OCI-LY7 (cell line): Measurements from ENCODE around the gene MAP3K14. TPM values are rescaled to one million over a fixed set of nuclear protein-coding genes. Genes with fewer than 3 reads are reported as not detected.

Source experiments
- BruUV-seq: library from RNA; stranded (reverse); fragments of 400-500 nt; replicated peaks from 2 replicates; lab custom pipeline; 2021; lab: Mats Ljungman, UMichigan
- CTCF ChIA-PET: fragments of 300-600 bp; sonication (Branson Sonifier 250); formaldehyde crosslinking; loops from one replicate; lab custom pipeline; 2022; ENCODE audit warnings: antibody characterized with exemption; ENCODE audit not compliant: unreplicated experiment; lab: Charles Lee
- POLR2A ChIA-PET: fragments of 300-600 bp; sonication (Branson Sonifier 250); formaldehyde crosslinking; loops from one replicate; lab custom pipeline; 2022; ENCODE audit warnings: antibody characterized with exemption; lab: Charles Lee
- DNase-seq: peaks from one replicate; pipeline ENCODE4 v3.0.0-alpha.2; 2015; ENCODE audit warnings: low spot score
- H2AFZ ChIP-seq: fragments of 200-600 bp; sonication (generic), shearing (Covaris generic); 2 replicates; pipeline ENCODE4 v1.6.1; 2014; ENCODE audit warnings: mild to moderate bottlenecking, antibody characterized with exemption, low read length, moderate library complexity
- H3K27ac ChIP-seq: fragments of 200-600 bp; sonication (generic); 2 replicates; pipeline ENCODE4 v1.5.1; 2014; ENCODE audit warnings: mixed run types, low read depth, mild to moderate bottlenecking, moderate library complexity, low read length, inconsistent platforms; ENCODE audit not compliant: poor library complexity, severe bottlenecking
- H3K36me3 ChIP-seq: fragments of 200-600 bp; sonication (generic); 2 replicates; pipeline ENCODE4 v1.6.1; 2014; ENCODE audit warnings: mild to moderate bottlenecking, antibody characterized with exemption, low read length, moderate library complexity, mixed read lengths; ENCODE audit not compliant: insufficient read depth
- H3K4me1 ChIP-seq: fragments of 200-600 bp; sonication (generic); 2 replicates; pipeline ENCODE4 v1.5.1; 2014; ENCODE audit warnings: mild to moderate bottlenecking, low read length; ENCODE audit not compliant: insufficient read depth, poor library complexity, severe bottlenecking
- H3K4me2 ChIP-seq: fragments of 200-600 bp; sonication (generic); 2 replicates; pipeline ENCODE4 v1.6.1; 2014; ENCODE audit warnings: mild to moderate bottlenecking, low read length
- H3K4me3 ChIP-seq: fragments of 200-600 bp; sonication (generic); 2 replicates; pipeline ENCODE4 v1.5.1; 2014; ENCODE audit warnings: mild to moderate bottlenecking, low read depth, low read length; ENCODE audit not compliant: poor library complexity, severe bottlenecking
- H3K79me2 ChIP-seq: fragments of 200-600 bp; sonication (generic); 2 replicates; pipeline ENCODE4 v1.6.1; 2016; ENCODE audit warnings: low read depth, mild to moderate bottlenecking, low read length, moderate library complexity, mixed read lengths; ENCODE audit not compliant: insufficient read depth
- H3K9me2 ChIP-seq: fragments of 200-600 bp; sonication (generic); 2 replicates; pipeline ENCODE4 v1.6.1; 2016; ENCODE audit warnings: mild to moderate bottlenecking, low read length, mixed read lengths; ENCODE audit not compliant: insufficient read depth
- H3K9me3 ChIP-seq: fragments of 200-600 bp; sonication (generic); 2 replicates; pipeline ENCODE4 v1.6.1; 2014; ENCODE audit warnings: mild to moderate bottlenecking, mixed run types, low read length, mixed read lengths
- H4K20me1 ChIP-seq: fragments of 200-600 bp; sonication (generic); 2 replicates; pipeline ENCODE4 v1.6.1; 2014; ENCODE audit warnings: mild to moderate bottlenecking, antibody characterized with exemption, low read length, moderate library complexity, mixed read lengths; ENCODE audit not compliant: insufficient read depth
- CTCF ChIP-seq: fragments of 200-600 bp; sonication (generic); conservative IDR thresholded peaks from 2 replicates; pipeline ENCODE4 v1.5.1; 2014; ENCODE audit warnings: mild to moderate bottlenecking, antibody characterized with exemption, low read length, moderate library complexity, mixed read lengths
- EZH2phosphoT487 ChIP-seq: fragments of 200-600 bp; sonication (generic); IDR thresholded peaks from 2 replicates; pipeline ENCODE4 v1.6.1; 2018; ENCODE audit warnings: low read depth, borderline replicate concordance, mild to moderate bottlenecking, mixed run types, antibody characterized with exemption, low read length, moderate library complexity, mixed read lengths
- intact Hi-C: fragments of 100-400 bp; cut with micrococcal nuclease; formaldehyde crosslinking; loops from one replicate; pipeline ENCODE4 v1.10.0; 2022; ENCODE audit not compliant: unreplicated experiment
- total RNA-seq, 2 experiments: library from RNA; depleted of rRNA in 1 of 2; stranded (reverse); fragments of >200 nt in 1 of 2; shearing (Covaris generic) in 1 of 2; gene quantifications; 2 replicates each; pipeline ENCODE4 v1.2.3, GENCODE V29; 2014 to 2022

MAP3K14 gene
- total RNA-seq, 2 experiments from 2014 or later, result 12.3 to 21.2 TPM

- no peaks in the 10 kb centered on the region for H3K9me3 ChIP-seq
- no peaks in the 10 kb centered on the region for H3K9me2 ChIP-seq
- intact Hi-C loops, result no loop called here
- no peak overlapping the region for H3K4me3 ChIP-seq
- H3K36me3 ChIP-seq, result peaks cover 89% of the 10 kb centered on the region
- TF ChIP-seq CTCF (no peak), EZH2phosphoT487 (no peak)
- no peak overlapping the region for H3K27ac ChIP-seq
- H3K4me2 ChIP-seq, result no peak overlapping the region
- POLR2A ChIA-PET, result no interaction called here
- H3K79me2 ChIP-seq, result no peaks in the 10 kb centered on the region
- H4K20me1 ChIP-seq, result no peaks in the 10 kb centered on the region
- CTCF ChIA-PET, result no interaction called here
- no TSS peak for BruUV-seq
- no peak for DNase-seq
- H2AFZ ChIP-seq, result no peak overlapping the region
- peaks cover 9% of the 10 kb centered on the region for H3K4me1 ChIP-seq
Observed at GRCh38 chr17:45242029-45242414, 74.8 kb downstream of the MAP3K14 start.

GRCh38 chr17:45241328-45242028 is 75.3 kb downstream of the MAP3K14 start:
- TSS peak; percentile 43 for BruUV-seq
- Histone ChIP-seq H2AFZ (no peak overlapping the region), H3K9me2 (no peaks in the 10 kb centered on the region), H3K79me2 (no peaks in the 10 kb centered on the region), H3K4me1 (peaks cover 3% of the 10 kb centered on the region), H3K27ac (no peak overlapping the region), H3K4me3 (no peak overlapping the region), H3K4me2 (no peak overlapping the region), H3K36me3 (peaks cover 86% of the 10 kb centered on the region), H3K9me3 (no peaks in the 10 kb centered on the region), H4K20me1 (no peaks in the 10 kb centered on the region)
- no peak for DNase-seq
- CTCF ChIA-PET, result no interaction called here
- no peak for TF ChIP-seq CTCF
- TF ChIP-seq EZH2phosphoT487, result no peak
- POLR2A ChIA-PET, result no interaction called here
- intact Hi-C loops, result no loop called here

- intact Hi-C loops, result no loop called here
- CTCF ChIA-PET, result no interaction called here
- H2AFZ ChIP-seq, result no peak overlapping the region
- H3K36me3 ChIP-seq, result peaks cover 86% of the 10 kb centered on the region
- no peaks in the 10 kb centered on the region for H4K20me1 ChIP-seq
- no peak overlapping the region for H3K27ac ChIP-seq
- no peak overlapping the region for H3K4me2 ChIP-seq
- TF ChIP-seq CTCF, result no peak
- no peak for DNase-seq
- no peaks in the 10 kb centered on the region for H3K79me2 ChIP-seq
- H3K9me3 ChIP-seq, result no peaks in the 10 kb centered on the region
- no peaks in the 10 kb centered on the region for H3K4me1 ChIP-seq
- no TSS peak for BruUV-seq
- no peaks in the 10 kb centered on the region for H3K9me2 ChIP-seq
- no peak overlapping the region for H3K4me3 ChIP-seq
- POLR2A ChIA-PET, result no interaction called here
Observed at GRCh38 chr17:45240905-45241327, 75.9 kb downstream of the MAP3K14 start.
